Stimulated activated CD8-positive, alpha-beta memory T cell treated with anti-CD3 and anti-CD28 coated beads, Interleukin-12 subunit alpha, Interleukin-12 subunit beta, amount 100 ng/mL, for 4 hours (primary cell): ENCODE data around the gene ZNF827.

ENCODE experiments used
- DNase-seq: peaks from one replicate; pipeline ENCODE4 v3.0.0-alpha.2; 2020; ENCODE audit warnings: low read depth

ZNF827 gene

GRCh38 chr4:145719752-145720624 is 218.6 kb downstream of the ZNF827 start:
- DNase-seq, result no peak

DNA sequence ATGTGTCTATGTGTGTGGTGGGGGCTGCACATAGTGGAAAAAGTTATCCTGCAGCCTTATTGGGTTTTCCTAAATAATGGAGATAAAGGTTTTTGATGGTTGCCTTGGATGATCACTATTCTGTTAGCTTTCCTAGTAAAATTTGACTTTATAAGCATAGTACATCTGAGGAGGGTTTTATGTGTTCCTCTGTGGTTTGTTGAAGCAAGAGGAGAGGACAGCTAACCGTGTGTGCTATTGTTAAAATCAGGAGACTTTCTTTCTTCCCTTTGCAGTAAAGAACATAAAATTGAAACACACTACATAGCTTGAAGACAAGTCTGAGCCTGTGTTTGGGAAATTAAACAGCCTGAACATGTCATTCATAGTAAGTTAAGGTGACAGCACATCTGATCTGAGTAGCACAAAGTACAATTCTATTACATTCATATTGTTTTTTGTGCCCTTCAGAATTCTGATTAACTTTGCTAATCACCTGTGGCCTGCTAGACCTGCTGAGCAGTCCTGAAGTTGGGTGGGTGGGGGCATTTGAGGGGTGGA is 221.9 kb downstream of the ZNF827 start:
- no peak for DNase-seq

DNA sequence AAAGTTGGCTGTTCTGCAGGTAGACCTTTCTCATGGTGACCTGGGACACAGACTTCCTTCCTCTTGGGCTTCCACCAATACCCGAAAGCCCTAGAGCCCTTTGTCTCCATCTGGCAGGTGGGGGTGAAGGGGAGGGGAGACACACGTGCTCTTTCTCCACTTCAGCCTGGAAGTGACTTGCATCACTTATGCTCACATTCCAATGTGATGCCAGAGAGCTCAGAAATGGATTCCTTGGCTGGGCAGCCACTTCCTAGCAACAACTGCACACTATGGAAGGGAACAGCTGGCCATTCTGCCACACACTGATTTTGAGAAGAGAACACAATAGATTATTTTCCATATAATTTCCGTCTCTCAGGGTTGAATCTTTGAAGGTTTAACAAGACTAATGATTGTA is 222.4 kb downstream of the ZNF827 start:
- DNase-seq, result no peak

GRCh38 chr4:145709843-145710242 is 228.8 kb downstream of the ZNF827 start:
- DNase-seq, result no peak

DNA sequence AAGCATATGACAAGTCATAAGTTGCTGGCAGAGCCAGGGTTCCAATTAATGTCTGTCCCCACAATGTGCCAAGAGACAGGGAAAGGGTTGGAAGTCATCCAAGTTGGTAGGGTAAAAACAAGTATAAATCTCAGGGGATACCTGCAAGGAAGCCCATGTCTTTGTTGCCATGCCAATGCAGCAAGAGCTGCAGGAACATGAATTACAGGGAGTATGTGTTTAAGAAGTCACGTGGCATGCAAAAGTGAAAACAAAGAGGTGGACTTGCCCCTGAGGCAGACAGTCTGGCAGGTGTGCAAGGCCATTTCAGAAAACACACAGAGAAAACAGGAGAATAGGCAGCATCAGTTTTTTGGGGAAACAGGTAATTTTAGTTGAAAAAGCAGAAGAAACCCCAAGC is 229.3 kb downstream of the ZNF827 start:
- DNase-seq, result no peak
